HepG2 (cell line): Measurements from ENCODE around the gene RBSN. TPM values are rescaled to one million over a fixed set of nuclear protein-coding genes. Genes with fewer than 3 reads are reported as not detected.
A peak's percentile ranks its signal among the peaks of the same experiment; 100 is the strongest.

ENCODE experiments used
- ATAC-seq: fragments of 200-7000 bp; cut with Tn5 transposase; 3 replicates; pipeline ENCODE4 v1.9.1; 2020; ENCODE audit warnings: mild to moderate bottlenecking, moderate library complexity
- BruUV-seq: library from RNA; stranded (reverse); fragments of 400-500 nt; replicated peaks from 2 replicates; lab custom pipeline; 2021; lab: Mats Ljungman, UMichigan
- CTCF ChIA-PET: fragments of 300-600 bp; formaldehyde crosslinking; extraction: SDS; loops from one replicate; lab custom pipeline; 2021; ENCODE audit warnings: low total read pairs, inconsistent platforms, low intra/inter-chr PET ratio; lab: Yijun Ruan, JAX
- POLR2A ChIA-PET: fragments of 350-600 bp; sonication (Branson Sonifier 250); formaldehyde crosslinking; loops from one replicate; lab custom pipeline; 2020; ENCODE audit warnings: antibody characterized with exemption, inconsistent platforms; lab: Yijun Ruan, JAX
- DNase-seq: peaks from one replicate; pipeline ENCODE4 v3.0.0-alpha.2; 2015; ENCODE audit warnings: low spot score
- FAIRE-seq: peaks from 3 replicates; lab custom pipeline; 2011; peaks lifted over from hg19 to GRCh38; lab: Jason Lieb, UNC
- H2AFZ ChIP-seq: one replicate; pipeline ENCODE4 v1.6.1; 2011; ENCODE audit warnings: low read length, inconsistent platforms
- H3K27ac ChIP-seq: fragments of 300-600 bp; 3 replicates; pipeline ENCODE4 v1.8.0; 2011; ENCODE audit warnings: mixed run types, mild to moderate bottlenecking, mixed read lengths, low read length, inconsistent platforms; ENCODE audit not compliant: insufficient read depth; ENCODE audit errors: extremely low read length
- H3K27me3 ChIP-seq, 2 experiments: fragments of 200-600 bp in 1 of 2; 2 replicates in 1 of 2; 3 replicates in 1 of 2; pipeline versions ENCODE4 v1.6.0 to v1.8.0; 2011; ENCODE audit warnings: low read length in 2 of 2, mild to moderate bottlenecking in 2 of 2, moderate library complexity in 2 of 2, inconsistent platforms in 1 of 2; ENCODE audit not compliant: insufficient read depth in 2 of 2, control insufficient read depth in 1 of 2
- H3K36me3 ChIP-seq, 2 experiments: fragments of 200-600 bp in 1 of 2; replicated peaks in 1 of 2; 2 replicates in 1 of 2; 3 replicates in 1 of 2; pipeline versions ENCODE4 v1.5.1 to v1.8.0; 2011; ENCODE audit warnings: low read length in 2 of 2, inconsistent platforms in 1 of 2; ENCODE audit not compliant: insufficient read depth in 2 of 2, control insufficient read depth in 1 of 2
- H3K4me1 ChIP-seq: 2 replicates; pipeline ENCODE4 v1.5.1; 2012; ENCODE audit warnings: low read length, inconsistent platforms; ENCODE audit not compliant: insufficient read depth
- H3K4me2 ChIP-seq: 2 replicates; pipeline ENCODE4 v1.6.0; 2011; ENCODE audit warnings: low read depth, low read length, inconsistent platforms
- H3K4me3 ChIP-seq, 3 experiments: fragments of 200-600 bp in 1 of 3; sonication (generic), shearing (Covaris generic) in 1 of 3; replicated peaks in 1 of 3; 2 replicates each; pipeline ENCODE4 v1.5.1; 2011 to 2016; ENCODE audit warnings: low read length in 3 of 3, inconsistent platforms in 2 of 3, low read depth in 2 of 3, mild to moderate bottlenecking in 2 of 3, control low read depth in 1 of 3, mixed read lengths in 1 of 3; ENCODE audit not compliant: insufficient read depth in 1 of 3
- H3K79me2 ChIP-seq: one replicate; pipeline ENCODE4 v1.6.1; 2011; ENCODE audit warnings: low read length, inconsistent platforms; ENCODE audit not compliant: insufficient read depth
- H3K9ac ChIP-seq: 2 replicates; pipeline ENCODE4 v1.6.0; 2011; ENCODE audit warnings: mild to moderate bottlenecking, low read depth, low read length, inconsistent platforms; ENCODE audit not compliant: insufficient read depth
- H3K9me3 ChIP-seq: 2 replicates; pipeline ENCODE4 v1.5.1; 2012; ENCODE audit warnings: mild to moderate bottlenecking, low read length
- H4K20me1 ChIP-seq: 2 replicates; pipeline ENCODE4 v1.6.0; 2011; ENCODE audit warnings: inconsistent platforms, mild to moderate bottlenecking, low read length, moderate library complexity; ENCODE audit not compliant: insufficient read depth
- DZIP1 ChIP-seq: sonication (generic); formaldehyde crosslinking; IDR thresholded peaks from 2 replicates; pipeline ENCODE4 v1.5.0; 2020; ENCODE audit warnings: mild to moderate bottlenecking, missing genetic modification reagents
- GATA4 ChIP-seq: sonication (generic); IDR thresholded peaks from 2 replicates; pipeline ENCODE4 v1.6.1; 2016; ENCODE audit warnings: antibody characterized with exemption, low read depth, borderline replicate concordance
- NONO ChIP-seq, 2 experiments: fragments of 450-650 bp in 1 of 2; sonication (generic) in 1 of 2; formaldehyde crosslinking in 1 of 2; IDR thresholded peaks in 1 of 2; conservative IDR thresholded peaks in 1 of 2; 2 replicates each; pipeline versions ENCODE4 v1.6.1 to v1.8.0; 2017 to 2022; ENCODE audit warnings: mild to moderate bottlenecking in 1 of 2, missing genetic modification reagents in 1 of 2, moderate library complexity in 1 of 2
- PCBP1 ChIP-seq: fragments of 200-400 bp; formaldehyde crosslinking; IDR thresholded peaks from 2 replicates; pipeline ENCODE4 v1.6.1; 2017; ENCODE audit warnings: mild to moderate bottlenecking, low read depth, low read length, borderline replicate concordance
- POLR2A ChIP-seq, 2 experiments: IDR thresholded peaks; 2 replicates each; pipeline ENCODE4 v1.6.1; 2011; ENCODE audit warnings: low read depth in 2 of 2, low read length in 2 of 2, mild to moderate bottlenecking in 1 of 2, moderate library complexity in 1 of 2; ENCODE audit not compliant: insufficient read depth in 1 of 2
- SMAD9 ChIP-seq: sonication (generic); formaldehyde crosslinking; IDR thresholded peaks from 2 replicates; pipeline ENCODE4 v1.5.1; 2020; ENCODE audit warnings: mild to moderate bottlenecking, missing genetic modification reagents
- TCF7 ChIP-seq: sonication (generic); IDR thresholded peaks from 2 replicates; pipeline ENCODE4 v1.6.1; 2016; ENCODE audit warnings: antibody characterized with exemption, low read depth
- ZFP1 ChIP-seq: IDR thresholded peaks from 2 replicates; pipeline ENCODE4 v1.6.1; 2016
- ZNF121 ChIP-seq: sonication (generic); formaldehyde crosslinking; IDR thresholded peaks from 2 replicates; pipeline ENCODE4 v1.5.0; 2020; ENCODE audit warnings: mild to moderate bottlenecking, missing genetic modification reagents
- ZNF20 ChIP-seq: sonication (generic); formaldehyde crosslinking; IDR thresholded peaks from 2 replicates; pipeline ENCODE4 v1.4.0; 2020; ENCODE audit warnings: mild to moderate bottlenecking, moderate library complexity, missing genetic modification reagents
- ZNF251 ChIP-seq: sonication (generic); formaldehyde crosslinking; IDR thresholded peaks from 2 replicates; pipeline ENCODE4 v1.9.0; 2021; ENCODE audit warnings: mild to moderate bottlenecking, missing genetic modification reagents
- ZNF460 ChIP-seq: sonication (generic); formaldehyde crosslinking; IDR thresholded peaks from 2 replicates; pipeline ENCODE4 v1.5.1; 2020; ENCODE audit warnings: missing genetic modification reagents, mild to moderate bottlenecking, borderline replicate concordance
- ZNF543 ChIP-seq: sonication (generic); formaldehyde crosslinking; IDR thresholded peaks from 2 replicates; pipeline ENCODE4 v1.4.0; 2020; ENCODE audit warnings: mild to moderate bottlenecking, missing genetic modification reagents
- ZNF619 ChIP-seq: sonication (generic); formaldehyde crosslinking; IDR thresholded peaks from 2 replicates; pipeline ENCODE4 v1.4.0; 2020; ENCODE audit warnings: mild to moderate bottlenecking, missing genetic modification reagents
- ZNF788 ChIP-seq: sonication (generic); formaldehyde crosslinking; IDR thresholded peaks from 2 replicates; pipeline ENCODE4 v1.5.0; 2020; ENCODE audit warnings: mild to moderate bottlenecking, missing genetic modification reagents, borderline replicate concordance
- WGBS: methylation state at CpG from one replicate; pipeline ENCODE4 v1.1.6; 2017; ENCODE audit warnings: low lambda C conversion rate; 5-methylcytosine and 5-hydroxymethylcytosine counted together
- in situ Hi-C: cut with HindIII; loops from 2 replicates; pipeline ENCODE4 v1.10.0; 2017; ENCODE audit warnings: low pct_unique_long_range_greater_than_20kb; ENCODE audit not compliant: extremely low pct_ligation_motif_present
- intact Hi-C: fragments of 100-400 bp; cut with micrococcal nuclease; formaldehyde crosslinking; loops from one replicate; pipeline ENCODE4 v1.10.0; 2022; ENCODE audit not compliant: unreplicated experiment
- polyA plus RNA-seq, 8 experiments: library from polyadenylated mRNA; depleted of rRNA in 3 of 8; stranded (reverse) in 7 of 8; unstranded in 1 of 8; fragments of >200 nt; fragmentation: Illumina TruSeq in 4 of 8; extraction: Trizol in 4 of 8; gene quantifications; 2 replicates each; pipeline versions ENCODE4 v1.2.1 to v1.2.3, GENCODE V29; 2011 to 2016; ENCODE audit warnings: low read depth in 4 of 8, missing spikeins in 1 of 8, mixed read lengths in 1 of 8; ENCODE audit not compliant: insufficient read depth in 1 of 8
- total RNA-seq, 5 experiments: library from RNA; depleted of rRNA; stranded (reverse); fragments of >200 nt; fragmentation: Illumina TruSeq; extraction: Trizol; gene quantifications; 2 replicates each; pipeline ENCODE4 v1.2.3, GENCODE V29; 2016; ENCODE audit warnings: low read depth in 1 of 5
- TF ChIP-seq, protein P1 (sequence below): sonication (generic); formaldehyde crosslinking; IDR thresholded peaks from 2 replicates; pipeline ENCODE4 v1.8.1; 2023; ENCODE audit warnings: mild to moderate bottlenecking, missing genetic modification reagents
- TF ChIP-seq, protein P2 (sequence below): sonication (generic); formaldehyde crosslinking; IDR thresholded peaks from 2 replicates; pipeline ENCODE4 v1.4.0; 2020; ENCODE audit warnings: mild to moderate bottlenecking, missing genetic modification reagents

Gene RBSN
- total and polyA plus RNA-seq, 2 of the 13 experiments (the other 11 are each of a cell fraction or from before 2014, with no cell fraction given) = 7.9 to 11.8 TPM

DNA sequence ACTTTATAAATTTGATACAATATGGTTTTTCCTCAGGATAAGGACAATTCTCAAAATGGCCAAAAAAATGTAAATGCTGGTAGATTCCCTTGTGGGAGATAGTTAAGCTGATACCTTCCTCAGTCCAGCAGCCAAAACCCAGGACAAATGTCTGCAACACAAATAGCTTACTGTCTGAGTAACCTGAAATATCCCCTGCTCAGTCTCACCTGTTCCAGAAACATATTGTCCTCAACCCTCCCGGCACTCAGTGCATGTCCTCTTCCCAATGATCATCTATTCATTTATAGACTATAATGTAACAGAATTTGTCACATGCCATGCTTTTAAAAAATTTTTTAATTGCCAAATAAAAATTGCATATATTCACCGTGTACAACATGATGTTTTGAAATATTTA lies 12.2 kb downstream of the RBSN start:
- Histone ChIP-seq H3K4me2 (no peak overlapping the region), H3K27me3 (no peaks in the 10 kb centered on the region), H3K36me3 (peaks cover 19 to 42% of the 10 kb centered on the region in 2 experiments; a peak in 4 of 5 replicates), H2AFZ (no peak overlapping the region), H3K9me3 (no peaks in the 10 kb centered on the region), H3K4me3 (no peak overlapping the region), H3K27ac (no peak overlapping the region), H3K4me1 (peaks cover 30% of the 10 kb centered on the region), H4K20me1 (no peaks in the 10 kb centered on the region), H3K9ac (no peak overlapping the region), H3K79me2 (no peaks in the 10 kb centered on the region)
- no peak for DNase-seq
- ATAC-seq = no peak
- CTCF ChIA-PET = no interaction called here
- no TSS peak for BruUV-seq
- TF ChIP-seq ZNF460 (CRISPR knock-in tag) = no peak
- no peak for TF ChIP-seq POLR2A (IDR thresholded peaks at IDR 0.05; ENCODE audit: insufficient read depth in 1 of 2, low read depth in 2 of 2, low read length in 2 of 2)
- TF ChIP-seq PCBP1 = no peak
- no peak for TF ChIP-seq TCF7
- TF ChIP-seq, protein P1, sequence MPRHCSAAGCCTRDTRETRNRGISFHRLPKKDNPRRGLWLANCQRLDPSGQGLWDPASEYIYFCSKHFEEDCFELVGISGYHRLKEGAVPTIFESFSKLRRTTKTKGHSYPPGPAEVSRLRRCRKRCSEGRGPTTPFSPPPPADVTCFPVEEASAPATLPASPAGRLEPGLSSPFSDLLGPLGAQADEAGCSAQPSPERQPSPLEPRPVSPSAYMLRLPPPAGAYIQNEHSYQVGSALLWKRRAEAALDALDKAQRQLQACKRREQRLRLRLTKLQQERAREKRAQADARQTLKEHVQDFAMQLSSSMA (CRISPR knock-in tag) = no peak
- no peak for FAIRE-seq
- POLR2A ChIA-PET = interaction anchor here (1.3 kb wide), 1 partner anchor 22 kb away, joined by 3 read pairs; the partner anchor contains the start of gene MRPS25
- intact Hi-C loops = no loop called here
- 88% methylated on average over 2 of the region's 2 CpGs for WGBS
- in situ Hi-C loops = no loop called here

GRCh38 chr3:15086263-15086662 lies 12.7 kb downstream of the RBSN start:
- ATAC-seq (peak; percentile 72), FAIRE-seq (peak; percentile 8), DNase-seq (no peak)
- Histone ChIP-seq H3K36me3 (peaks cover 22 to 46% of the 10 kb centered on the region in 2 experiments; a peak in 4 of 5 replicates), H3K4me3 (no peak overlapping the region), H4K20me1 (no peaks in the 10 kb centered on the region), H3K79me2 (no peaks in the 10 kb centered on the region), H3K27me3 (no peaks in the 10 kb centered on the region), H3K9ac (no peak overlapping the region), H2AFZ (no peak overlapping the region), H3K4me1 (peaks cover 30% of the 10 kb centered on the region), H3K4me2 (no peak overlapping the region), H3K9me3 (no peaks in the 10 kb centered on the region), H3K27ac (no peak overlapping the region)
- CTCF ChIA-PET = no interaction called here
- 93% methylated on average over 2 of the region's 2 CpGs for WGBS
- no TSS peak for BruUV-seq
- in situ Hi-C loops (no loop called here), intact Hi-C loops (no loop called here)
- POLR2A ChIA-PET = interaction anchor here (1.3 kb wide), 1 partner anchor 22 kb away, joined by 3 read pairs; the partner anchor contains the start of gene MRPS25
- no peak for TF ChIP-seq SMAD9 (CRISPR knock-in tag)
- no peak for TF ChIP-seq GATA4
- no peak for TF ChIP-seq ZNF788 (CRISPR knock-in tag)
- TF ChIP-seq ZFP1 (CRISPR knock-in tag) = no peak
- no peak for TF ChIP-seq NONO (IDR thresholded peaks at IDR 0.05)
- no peak for TF ChIP-seq NONO (CRISPR knock-in tag; conservative IDR thresholded peaks at IDR 0.05)
- TF ChIP-seq ZNF543 (CRISPR knock-in tag) = no peak
- TF ChIP-seq ZNF121 = no peak
- no peak for TF ChIP-seq ZNF20
- TF ChIP-seq, protein P2, sequence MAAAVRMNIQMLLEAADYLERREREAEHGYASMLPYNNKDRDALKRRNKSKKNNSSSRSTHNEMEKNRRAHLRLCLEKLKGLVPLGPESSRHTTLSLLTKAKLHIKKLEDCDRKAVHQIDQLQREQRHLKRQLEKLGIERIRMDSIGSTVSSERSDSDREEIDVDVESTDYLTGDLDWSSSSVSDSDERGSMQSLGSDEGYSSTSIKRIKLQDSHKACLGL (CRISPR knock-in tag) = no peak
- TF ChIP-seq DZIP1 (CRISPR knock-in tag) = no peak
- TF ChIP-seq ZNF619 (CRISPR knock-in tag) = no peak
- TF ChIP-seq ZNF251 = no peak
